Fibroblast of upper back skin (primary cell): ENCODE results near the gene LRRC15.
A peak's percentile ranks its signal among the peaks of the same experiment; 100 is the strongest.

ENCODE experiments used
- DNase-seq: peaks from one replicate; pipeline ENCODE4 v3.0.0-alpha.2; 2013

LRRC15 gene

DNA sequence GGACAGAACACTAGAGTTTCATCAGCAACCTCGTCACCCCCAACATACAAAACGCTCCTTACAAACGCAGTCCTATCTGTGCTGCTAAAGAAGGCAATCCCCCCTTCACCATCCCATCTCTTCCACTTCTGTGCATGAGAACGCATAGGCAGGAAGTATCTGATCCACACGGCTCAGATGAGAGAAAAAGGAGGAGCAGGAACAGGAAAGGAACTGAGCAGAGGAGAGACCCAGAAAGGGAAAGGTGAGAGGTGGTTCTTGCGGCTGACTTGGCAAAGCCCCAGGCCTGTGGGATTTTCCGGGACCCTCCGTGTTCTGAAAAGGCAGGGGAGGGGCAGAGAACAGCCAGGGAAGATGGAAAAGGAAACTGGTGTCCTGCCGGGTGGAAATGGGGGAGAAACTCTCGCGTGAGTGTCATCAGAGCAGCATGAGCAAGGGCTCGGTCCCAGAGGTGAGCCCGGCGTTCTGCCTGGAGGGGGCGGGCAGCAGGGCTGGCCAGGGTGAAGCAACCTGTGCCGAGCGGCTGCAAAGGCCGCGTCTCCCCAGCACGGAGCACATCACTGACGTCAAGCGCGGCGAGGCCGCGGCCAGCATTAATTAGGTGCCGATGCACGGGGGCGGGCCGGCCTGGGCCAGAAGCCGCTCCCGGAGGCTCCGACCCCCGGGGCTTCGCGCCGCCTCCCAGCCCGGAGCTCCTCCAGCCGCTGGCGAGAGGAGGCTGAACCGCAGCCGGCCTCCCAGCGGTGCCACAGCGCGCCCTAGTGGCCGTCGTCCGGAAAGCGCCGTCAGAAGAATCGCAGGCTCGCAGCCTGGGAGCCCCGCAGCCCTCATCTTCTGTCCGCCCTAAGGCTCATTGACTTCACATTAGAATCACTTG lies 54.2 kb downstream of the LRRC15 start:
- peak; percentile 86 for DNase-seq

DNA sequence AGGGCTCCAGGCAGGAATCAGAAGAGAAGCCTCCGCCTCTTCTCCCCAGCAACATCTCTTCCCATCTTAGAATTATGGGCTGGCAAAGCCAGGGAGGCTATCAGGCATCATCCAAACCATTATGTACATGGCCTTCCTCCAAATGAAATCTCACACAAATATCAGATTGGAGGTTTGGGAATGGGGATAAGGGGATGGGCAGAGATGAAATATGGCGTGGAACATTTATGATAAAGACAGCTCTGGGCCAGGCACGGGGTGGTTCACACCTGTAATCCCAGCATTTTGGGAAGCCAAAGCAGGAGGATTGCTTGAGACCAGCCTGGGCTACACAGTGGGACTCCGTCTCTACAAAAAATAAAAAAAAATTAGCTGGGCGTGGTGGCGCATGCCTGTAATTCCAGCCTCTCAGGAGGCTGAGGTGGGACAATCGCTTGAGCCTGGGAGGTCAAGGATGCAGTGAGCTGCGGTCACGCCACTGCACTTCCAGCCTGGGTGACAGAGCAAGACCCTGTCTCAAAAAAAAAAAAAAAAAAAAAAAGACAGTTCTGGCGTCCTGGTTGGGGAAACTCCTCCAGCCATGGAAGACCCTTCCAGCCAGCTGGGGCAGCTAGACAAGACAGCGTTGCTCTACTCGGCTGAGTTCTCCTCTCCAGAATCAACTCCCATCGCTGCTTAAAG lies 55.0 kb downstream of the LRRC15 start:
- DNase-seq, result no peak

DNA sequence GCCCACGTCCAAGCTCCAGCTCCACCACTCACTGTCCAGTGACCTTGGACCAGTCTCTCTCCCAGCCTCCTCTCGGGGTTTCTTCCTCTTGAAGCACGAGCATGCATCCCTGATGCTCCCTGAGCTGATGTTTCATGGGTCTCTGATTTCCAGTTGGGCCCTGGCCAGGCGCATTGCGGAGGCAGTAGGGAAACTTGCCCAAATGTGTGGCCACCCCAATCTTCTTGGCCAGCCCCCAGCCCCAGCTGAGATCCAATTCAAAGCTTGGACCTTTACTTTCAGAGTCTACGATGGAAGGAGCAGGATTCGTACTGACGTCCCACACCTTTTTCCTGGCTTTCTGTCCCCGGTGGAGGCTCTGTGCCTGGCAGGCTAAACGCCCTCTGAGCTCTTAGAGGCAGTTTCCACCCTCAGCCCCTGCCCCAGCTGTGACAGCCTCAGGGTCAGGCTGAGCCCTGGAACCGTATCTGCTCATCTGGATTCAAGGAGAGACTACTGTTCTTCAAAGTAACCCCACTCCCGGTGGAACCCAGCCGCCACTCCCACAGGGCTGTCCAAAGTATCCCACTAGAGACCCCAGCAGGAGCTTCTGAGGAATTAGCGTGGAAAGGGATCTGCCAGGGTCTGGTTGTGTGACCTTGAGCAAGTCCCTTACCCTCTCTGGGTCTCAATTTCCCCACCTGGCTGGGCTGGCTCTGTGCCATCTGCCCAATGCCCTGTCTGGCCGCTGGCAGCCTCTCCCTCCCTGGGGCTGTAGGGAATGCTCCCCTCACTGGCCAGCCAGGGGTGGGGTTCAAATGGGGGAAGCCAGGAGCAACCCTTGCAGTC lies 55.8 kb downstream of the LRRC15 start:
- peak; percentile 70 for DNase-seq

DNA sequence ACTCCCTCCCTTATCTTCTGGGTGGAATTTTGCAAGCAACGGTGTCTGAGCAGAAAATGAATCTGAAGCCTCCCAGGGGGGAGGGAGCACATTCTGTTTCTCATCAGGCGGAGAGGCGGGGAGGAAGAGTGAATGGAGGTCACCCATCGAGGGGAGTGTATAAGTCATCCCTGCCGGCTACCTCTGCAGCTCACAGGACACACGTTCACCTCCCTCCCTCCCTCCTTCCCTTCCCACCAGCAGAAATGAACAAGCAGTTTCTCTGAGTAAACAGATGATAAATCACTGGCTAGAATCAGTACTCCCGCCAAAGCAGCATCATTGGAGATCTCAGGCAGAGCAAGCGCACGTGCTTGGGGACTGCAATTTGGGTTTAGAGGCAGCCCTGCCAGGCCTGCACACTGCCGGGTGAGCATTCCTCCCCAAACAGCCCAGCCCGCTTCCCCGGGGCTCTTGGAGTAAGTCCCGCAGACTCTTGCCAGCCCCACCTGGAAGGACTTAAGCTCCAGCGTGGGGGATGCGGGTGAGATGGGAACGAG lies 56.7 kb downstream of the LRRC15 start:
- DNase-seq, result peak; percentile 91

DNA sequence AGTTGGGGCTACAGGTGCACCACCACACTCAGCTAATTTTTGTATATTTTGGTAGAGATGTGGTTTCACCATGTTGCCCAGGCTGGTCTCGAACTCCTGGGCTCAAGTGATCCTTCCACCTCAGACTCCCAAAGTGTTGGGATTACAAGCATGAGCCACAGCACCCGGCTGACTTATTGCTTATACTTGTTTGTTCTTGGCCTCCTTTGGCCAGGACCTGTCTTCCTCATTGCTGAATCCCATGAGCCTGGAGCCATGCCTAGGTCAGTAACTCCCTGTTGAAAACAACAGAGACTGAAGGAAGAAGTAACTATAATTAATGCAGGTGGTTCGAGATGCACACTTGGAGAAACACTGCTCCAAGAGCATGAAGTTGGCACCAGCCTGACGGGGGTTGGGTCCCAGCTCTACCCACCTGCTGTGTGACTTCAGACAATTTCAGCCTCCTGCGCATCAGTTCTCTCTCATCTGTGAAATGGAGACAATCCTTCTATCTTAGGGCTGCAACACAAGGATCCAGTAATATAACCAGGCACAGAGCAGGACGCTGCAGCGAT lies 57.3 kb downstream of the LRRC15 start:
- no peak for DNase-seq

GRCh38 chr3:194311000-194311399 lies 58.5 kb downstream of the LRRC15 start:
- no peak for DNase-seq

DNA sequence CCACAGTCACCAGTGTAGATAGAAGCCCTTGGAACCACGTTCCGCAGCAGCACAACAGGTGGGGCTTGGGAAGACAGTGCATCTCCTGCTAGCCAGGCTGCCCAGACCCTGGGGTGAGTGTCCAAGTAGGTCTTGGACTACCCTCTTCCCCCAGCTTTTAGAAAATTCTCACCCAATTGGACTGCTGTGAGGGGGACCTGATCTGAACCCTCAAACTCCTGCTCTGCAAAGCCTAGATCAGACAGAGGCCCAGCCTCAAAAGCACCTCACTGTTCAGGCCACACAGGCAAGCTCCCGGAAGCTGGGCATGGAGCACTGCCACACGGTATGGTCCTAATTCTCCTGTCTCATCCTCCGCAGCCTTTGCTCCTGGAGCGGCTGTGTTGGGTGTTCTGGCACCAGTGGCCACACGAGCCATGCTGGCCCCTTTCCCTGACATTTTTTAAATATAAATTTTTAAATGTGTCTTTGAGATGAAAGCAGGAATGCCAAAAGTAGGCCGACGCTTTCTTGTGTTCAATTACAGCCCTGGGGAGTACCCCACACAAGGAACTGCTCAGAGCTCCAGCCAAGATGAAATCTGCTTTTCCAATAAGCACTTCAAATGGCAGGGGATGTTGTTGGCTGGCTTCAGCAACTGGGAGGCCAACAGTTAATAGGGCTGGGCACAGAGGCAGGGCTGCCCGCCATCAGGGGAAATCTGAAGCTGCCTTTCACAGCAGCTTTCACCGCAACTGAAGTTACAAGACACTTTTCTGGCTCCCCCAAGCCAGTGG lies 59.3 kb downstream of the LRRC15 start:
- DNase-seq, result no peak

DNA sequence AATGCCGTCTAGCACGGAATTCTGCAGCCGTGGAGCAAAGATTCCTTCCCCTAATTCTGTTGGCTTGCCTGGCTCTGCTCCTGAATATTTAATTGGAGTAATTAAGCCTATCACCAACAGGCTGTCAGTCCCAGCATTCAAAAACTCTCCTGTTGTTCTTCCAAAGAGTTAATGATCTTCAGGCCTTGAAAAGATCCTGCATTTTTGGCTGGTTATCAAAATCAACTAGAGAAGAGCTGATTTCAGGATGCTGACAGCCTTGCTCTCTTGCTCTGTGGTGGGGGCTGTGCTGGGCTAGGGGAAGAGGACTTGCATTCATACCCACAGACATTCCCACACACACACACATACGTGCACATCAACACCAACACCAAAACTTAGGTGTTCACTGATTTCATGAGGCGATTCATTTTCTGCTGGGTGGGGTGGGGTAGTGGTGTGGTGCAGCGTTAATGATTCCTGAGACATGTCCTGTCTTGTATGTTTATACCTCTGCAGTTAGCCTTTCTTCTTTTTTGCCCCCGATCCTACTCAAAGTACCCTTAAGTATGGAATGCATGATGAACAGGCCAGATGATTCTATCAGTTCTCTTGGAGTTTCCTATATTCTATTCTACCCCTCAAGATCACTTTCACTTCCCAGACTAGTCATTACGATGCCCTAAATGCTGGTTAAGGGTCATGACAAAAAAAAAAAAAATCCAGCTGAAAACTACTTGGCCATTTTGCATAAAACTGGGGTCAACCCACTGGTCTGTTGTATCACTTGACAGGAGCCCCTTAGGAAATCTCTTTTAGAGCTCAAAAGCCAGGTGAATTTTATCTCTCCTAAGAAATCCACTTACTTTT lies 60.7 kb downstream of the LRRC15 start:
- peak; percentile 63 for DNase-seq

GRCh38 chr3:194307849-194308248 lies 61.7 kb downstream of the LRRC15 start:
- DNase-seq, result no peak

- DNase-seq, result no peak
These were observed 62.5 kb downstream of the LRRC15 start for GRCh38 chr3:194306771-194307640.

DNA sequence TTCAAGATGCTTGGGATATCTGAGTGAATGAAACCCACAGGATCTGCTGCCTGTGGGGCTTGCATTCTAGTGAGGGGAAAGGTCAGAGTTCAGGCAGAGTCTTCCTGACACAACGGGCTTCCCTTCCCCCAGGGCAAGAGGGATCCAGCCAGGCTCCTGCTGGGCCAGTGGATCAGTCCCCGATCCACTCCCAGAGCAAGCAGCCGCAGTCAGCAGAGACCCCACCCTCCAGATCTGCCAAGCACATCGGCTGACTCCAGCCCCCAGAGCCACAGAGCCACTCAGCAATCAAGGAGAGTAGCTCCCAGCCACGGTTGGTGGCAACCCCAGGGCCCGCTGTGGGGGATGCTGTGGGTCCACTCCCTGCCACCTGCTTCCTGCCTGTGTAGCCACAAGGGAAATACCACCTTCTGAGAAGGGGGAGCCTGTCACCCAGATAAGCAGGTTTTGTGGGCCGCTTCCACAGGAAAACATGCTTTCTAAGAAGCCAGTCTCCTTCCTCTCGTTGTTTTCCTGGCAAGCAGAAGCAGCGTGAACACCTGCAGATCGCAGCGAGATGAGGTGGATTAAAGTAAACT lies 63.3 kb downstream of the LRRC15 start:
- no peak for DNase-seq

DNA sequence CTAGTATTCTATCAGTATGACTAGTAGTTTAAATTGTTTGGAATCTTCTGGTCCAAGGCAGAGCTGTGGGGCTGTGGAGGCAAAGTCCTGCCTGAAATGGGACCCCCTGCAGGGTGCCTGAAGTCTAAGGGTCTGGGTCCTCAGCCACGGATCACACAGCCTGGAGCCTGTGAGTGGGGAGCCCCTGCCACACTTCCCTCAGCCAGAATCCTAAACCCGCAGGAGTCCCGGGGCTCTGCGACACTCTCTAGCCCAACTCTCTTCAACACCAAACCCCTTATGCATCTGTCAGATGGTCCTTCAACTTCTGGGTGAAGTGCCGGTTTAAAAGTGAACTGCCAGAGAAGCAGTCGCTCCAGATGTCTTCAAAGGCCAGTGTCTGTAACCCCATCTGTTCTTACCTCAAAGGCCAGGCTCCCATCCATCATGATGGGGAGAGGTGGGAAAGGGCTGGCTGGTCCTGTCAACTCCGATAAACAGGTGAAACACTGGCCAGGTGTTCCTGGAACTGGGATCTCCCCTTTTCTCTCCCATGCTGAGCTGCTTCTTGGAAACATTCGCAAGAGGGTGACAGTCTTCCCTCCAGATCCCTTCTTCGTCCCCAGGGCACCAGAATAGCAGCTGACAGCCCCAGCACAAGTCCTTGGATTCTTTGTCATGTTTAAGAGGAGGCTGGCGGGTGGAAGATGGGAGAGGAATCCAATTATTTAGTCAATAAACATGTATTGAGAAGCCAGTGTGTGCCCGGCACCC lies 64.0 kb downstream of the LRRC15 start:
- no peak for DNase-seq
